GM06990 (cell line): ENCODE measurements around the gene C10orf105.

Source experiments
- DNase-seq: peaks from one replicate; pipeline ENCODE4 v3.0.0-alpha.2; 2011; ENCODE audit not compliant: insufficient read length; ENCODE audit errors: extremely low read depth
- H3K27me3 ChIP-seq: replicated peaks from 2 replicates; pipeline ENCODE4 v1.6.0; 2011; ENCODE audit warnings: low read length; ENCODE audit not compliant: control insufficient read depth, insufficient read depth
- H3K36me3 ChIP-seq: 2 replicates; pipeline ENCODE4 v1.5.1; 2011; ENCODE audit warnings: low read length; ENCODE audit not compliant: control insufficient read depth, insufficient read depth
- H3K4me3 ChIP-seq: replicated peaks from 2 replicates; pipeline ENCODE4 v1.5.1; 2011; ENCODE audit warnings: low read depth, mild to moderate bottlenecking, control low read depth, low read length
- TF ChIP-seq, protein P1 (sequence below): IDR thresholded peaks from 2 replicates; pipeline ENCODE4 v1.5.1; 2011; ENCODE audit warnings: low read length, control low read depth, mild to moderate bottlenecking, inconsistent platforms; ENCODE audit not compliant: insufficient read depth, poor library complexity, severe bottlenecking

Gene C10orf105

DNA sequence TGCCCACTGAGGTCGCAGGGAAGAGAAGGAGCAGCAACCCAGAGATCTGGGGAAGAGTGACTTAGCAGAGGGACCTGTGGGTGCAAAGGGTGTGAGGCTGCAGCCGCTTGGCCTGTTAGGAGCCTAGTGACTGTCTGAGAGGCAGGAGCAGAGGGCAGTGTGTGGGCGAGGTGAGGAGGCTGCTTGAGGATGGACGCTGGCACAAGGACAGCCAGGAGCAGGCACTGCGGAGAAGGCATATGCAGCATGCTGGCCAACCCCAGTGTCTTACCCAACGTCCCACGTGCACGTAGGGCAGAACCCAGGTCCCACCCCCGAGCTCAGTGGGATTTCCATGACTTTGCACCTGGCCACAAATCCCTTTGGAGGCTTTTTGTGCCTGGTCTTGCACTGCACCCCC lies 54.1 kb downstream of the C10orf105 start:
- no peaks in the 10 kb centered on the region for H3K27me3 ChIP-seq
- TF ChIP-seq, protein P1, sequence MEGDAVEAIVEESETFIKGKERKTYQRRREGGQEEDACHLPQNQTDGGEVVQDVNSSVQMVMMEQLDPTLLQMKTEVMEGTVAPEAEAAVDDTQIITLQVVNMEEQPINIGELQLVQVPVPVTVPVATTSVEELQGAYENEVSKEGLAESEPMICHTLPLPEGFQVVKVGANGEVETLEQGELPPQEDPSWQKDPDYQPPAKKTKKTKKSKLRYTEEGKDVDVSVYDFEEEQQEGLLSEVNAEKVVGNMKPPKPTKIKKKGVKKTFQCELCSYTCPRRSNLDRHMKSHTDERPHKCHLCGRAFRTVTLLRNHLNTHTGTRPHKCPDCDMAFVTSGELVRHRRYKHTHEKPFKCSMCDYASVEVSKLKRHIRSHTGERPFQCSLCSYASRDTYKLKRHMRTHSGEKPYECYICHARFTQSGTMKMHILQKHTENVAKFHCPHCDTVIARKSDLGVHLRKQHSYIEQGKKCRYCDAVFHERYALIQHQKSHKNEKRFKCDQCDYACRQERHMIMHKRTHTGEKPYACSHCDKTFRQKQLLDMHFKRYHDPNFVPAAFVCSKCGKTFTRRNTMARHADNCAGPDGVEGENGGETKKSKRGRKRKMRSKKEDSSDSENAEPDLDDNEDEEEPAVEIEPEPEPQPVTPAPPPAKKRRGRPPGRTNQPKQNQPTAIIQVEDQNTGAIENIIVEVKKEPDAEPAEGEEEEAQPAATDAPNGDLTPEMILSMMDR = no peak
- no peak for DNase-seq
- H3K36me3 ChIP-seq = no peaks in the 10 kb centered on the region
- H3K4me3 ChIP-seq = no peak overlapping the region

DNA sequence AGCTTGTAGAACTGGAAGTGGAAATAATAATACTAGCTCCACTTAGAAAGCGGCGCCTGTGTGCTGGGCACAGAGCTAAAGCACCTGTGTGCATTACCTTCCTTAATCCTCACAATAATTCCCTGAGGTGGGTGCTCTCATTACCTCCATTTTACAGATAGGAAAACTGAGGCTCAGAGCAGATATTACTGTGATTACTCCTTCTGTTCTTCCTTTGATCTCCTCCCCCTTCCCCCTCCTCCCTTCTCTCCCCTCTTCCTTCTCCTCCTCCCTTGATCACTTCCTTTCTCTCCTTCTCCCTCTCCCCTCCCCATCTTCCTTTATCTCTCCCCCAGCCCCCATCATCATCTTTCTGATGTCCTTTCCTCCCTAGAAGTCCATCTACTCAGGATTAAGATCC lies 55.0 kb downstream of the C10orf105 start:
- no peak for DNase-seq
- Histone ChIP-seq H3K36me3 (no peaks in the 10 kb centered on the region), H3K4me3 (no peak overlapping the region), H3K27me3 (no peaks in the 10 kb centered on the region)
- TF ChIP-seq, protein P1 = no peak

DNA sequence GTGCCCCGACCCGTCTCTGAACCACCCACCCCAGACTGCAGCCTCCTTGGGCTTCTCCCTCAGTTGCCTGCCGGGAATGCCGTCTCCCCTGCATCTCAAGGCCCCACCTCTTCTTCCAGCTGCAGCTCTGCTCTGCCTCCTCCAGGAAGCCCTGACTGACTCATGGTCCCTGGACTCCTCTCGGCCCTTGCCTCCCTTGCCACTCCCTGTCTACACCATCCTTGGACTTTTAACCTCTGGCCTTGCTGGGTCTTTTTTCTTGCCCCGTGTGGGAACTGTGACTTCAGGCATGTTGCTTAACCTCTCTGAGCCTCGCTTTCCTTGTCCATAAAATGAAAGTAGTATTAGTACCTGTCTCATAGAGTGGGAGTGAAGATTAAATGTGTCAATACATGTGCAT lies 56.3 kb downstream of the C10orf105 start:
- Histone ChIP-seq H3K27me3 (no peaks in the 10 kb centered on the region), H3K36me3 (no peaks in the 10 kb centered on the region), H3K4me3 (no peak overlapping the region)
- DNase-seq = no peak
- TF ChIP-seq, protein P1 = no peak

DNA sequence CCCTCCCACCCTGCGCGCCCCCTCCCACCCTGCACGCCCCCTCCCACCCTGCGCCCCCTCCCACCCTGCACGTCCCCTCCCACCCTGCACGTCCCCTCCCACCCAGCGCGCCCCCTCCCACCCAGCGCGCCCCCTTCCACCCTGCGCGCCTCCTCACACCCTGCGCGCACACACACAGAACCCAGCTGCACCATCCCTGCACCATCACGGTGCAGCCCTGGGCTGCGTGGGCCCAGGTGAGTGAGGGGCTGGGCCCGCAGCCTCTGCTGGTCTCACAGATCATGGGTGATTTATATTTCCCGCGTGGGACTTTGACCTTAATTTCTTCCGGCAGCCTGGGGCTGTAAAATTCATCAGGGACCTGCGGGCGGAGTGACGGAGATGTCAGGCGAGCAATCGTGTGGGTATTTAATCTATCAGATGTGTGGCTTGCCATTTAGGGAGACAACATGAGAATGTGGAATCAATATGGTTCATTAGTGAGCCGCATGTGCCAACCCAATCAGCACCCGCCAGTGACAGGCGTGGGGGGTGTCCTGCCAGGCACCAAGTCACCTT lies 57.7 kb downstream of the C10orf105 start:
- TF ChIP-seq, protein P1 = no peak
- H3K4me3 ChIP-seq = no peak overlapping the region
- H3K27me3 ChIP-seq = no peaks in the 10 kb centered on the region
- DNase-seq = no peak
- H3K36me3 ChIP-seq = no peaks in the 10 kb centered on the region
